Measurements from ENCODE around the gene CLCN5. TPM values are rescaled to one million over a fixed set of nuclear protein-coding genes. Genes with fewer than 3 reads are reported as not detected.

Gene CLCN5
- total and polyA plus RNA-seq, 10 of the 15 experiments (the other 5 are each of a cell fraction or from before 2014, with no cell fraction given) = 0.33 to 3.8 (median 2.6) TPM

GRCh38 chrX:50035126-50035525 lies 112.7 kb downstream of the CLCN5 start:
- H3K9me3 ChIP-seq (replicated peaks; ENCODE audit: control insufficient read depth, insufficient read depth, low read length) = no peaks in the 10 kb centered on the region
- ChIA-PET SMC1A (ENCODE audit: uncharacterized antibody, unreplicated experiment) (no interaction called here), RAD21 (ENCODE audit: unreplicated experiment) (no interaction called here), POLR2A (no interaction called here), CTCF (no interaction called here)
- FAIRE-seq = no peak
- no peaks in the 10 kb centered on the region for H3K79me2 ChIP-seq (ENCODE audit: control insufficient read depth, insufficient read depth, low read length)
- no peak overlapping the region for H3K4me3 ChIP-seq
- H2AFZ ChIP-seq (ENCODE audit: control insufficient read depth, low read depth, low read length) = no peak overlapping the region
- H3K4me1 ChIP-seq (ENCODE audit: control insufficient read depth, insufficient read depth, low read length) = no peaks in the 10 kb centered on the region
- H3K27me3 ChIP-seq (replicated peaks in 1 of 2; ENCODE audit: control insufficient read depth in 2 of 2, insufficient read depth in 2 of 2, low read length in 1 of 2) = no peaks in the 10 kb centered on the region
- no peak for DNase-seq (ENCODE audit: low read depth, low spot score)
- in situ Hi-C loops (cut with MboI) (no loop called here), intact Hi-C loops (cut with micrococcal nuclease; ENCODE audit: unreplicated experiment) (no loop called here)
- no peak overlapping the region for H3K9ac ChIP-seq (ENCODE audit: control insufficient read depth, insufficient read depth, low read length)
- TF ChIP-seq CEBPZ (IDR thresholded peaks at IDR 0.05; ENCODE audit: low read depth, low read length) (no peak), ZBTB4 (CRISPR knock-in tag; IDR thresholded peaks at IDR 0.05) (no peak), EED (IDR thresholded peaks at IDR 0.05; ENCODE audit: low read depth) (no peak)
- H4K20me1 ChIP-seq (ENCODE audit: control insufficient read depth, insufficient read depth) = no peaks in the 10 kb centered on the region
- ATAC-seq = no peak
- no peak overlapping the region for H3K4me2 ChIP-seq (ENCODE audit: control insufficient read depth, insufficient read depth)
- H3K36me3 ChIP-seq (ENCODE audit: control insufficient read depth in 2 of 2, insufficient read depth in 2 of 2, low read length in 1 of 2) = no peaks in the 10 kb centered on the region
- BruUV-seq (replicated peaks) = no TSS peak
- H3K27ac ChIP-seq (ENCODE audit: control insufficient read depth, insufficient read depth) = no peak overlapping the region
